K562 (cell line): ENCODE results near the gene SDCBP2.

Experiments
- CREM ChIP-seq: IDR thresholded peaks from 2 replicates; pipeline ENCODE4 v1.6.1; 2014; ENCODE audit warnings: antibody characterized with exemption, low read depth
- NFRKB ChIP-seq: fragments of 450-650 bp; IDR thresholded peaks from 2 replicates; pipeline ENCODE4 v1.6.1; 2016; ENCODE audit warnings: low read depth
- SIN3A ChIP-seq, 2 experiments: fragments of 150-350 bp in 1 of 2; IDR thresholded peaks; 2 replicates each; pipeline ENCODE4 v1.6.1; 2011 to 2016; ENCODE audit warnings: borderline replicate concordance in 2 of 2, low read depth in 2 of 2, low read length in 2 of 2, mild to moderate bottlenecking in 2 of 2, moderate library complexity in 2 of 2; ENCODE audit not compliant: control insufficient read depth in 1 of 2
- SRSF7 ChIP-seq: fragments of 200-400 bp; formaldehyde crosslinking; optimal IDR thresholded peaks from 2 replicates; pipeline ENCODE3; 2017; ENCODE audit warnings: mild to moderate bottlenecking, low read depth, low read length
- TFAM ChIP-seq: fragments of 250-450 bp; sonication (Bioruptor Pico); conservative IDR thresholded peaks from 2 replicates; pipeline ENCODE4 v1.5.0; 2021; ENCODE audit warnings: mild to moderate bottlenecking, moderate library complexity
- TF ChIP-seq, protein P1 (sequence below), 2 experiments: fragments of 450-650 bp; formaldehyde crosslinking in 1 of 2; IDR thresholded peaks; 2 replicates each; pipeline versions ENCODE4 v1.4.0 to v1.6.1; 2014 to 2020; ENCODE audit warnings: mild to moderate bottlenecking in 2 of 2, borderline replicate concordance in 1 of 2, low read depth in 1 of 2
- TF ChIP-seq, protein P2 (sequence below), 2 experiments: fragments of 200-800 bp in 1 of 2; sonication (Bioruptor generic) in 1 of 2; sonication (generic) in 1 of 2; formaldehyde crosslinking in 1 of 2; IDR thresholded peaks in 1 of 2; conservative IDR thresholded peaks in 1 of 2; 2 replicates each; pipeline versions ENCODE4 v1.5.0 to v1.6.1; 2016 to 2020; ENCODE audit warnings: missing compliant biosample characterization in 1 of 2, missing genetic modification characterization in 1 of 2, missing genetic modification reagents in 1 of 2
- TF ChIP-seq, protein P3 (sequence below): fragments of 250-450 bp; sonication (Bioruptor Pico); IDR thresholded peaks from 2 replicates; pipeline ENCODE4 v1.5.0; 2020; ENCODE audit warnings: mild to moderate bottlenecking
- TF ChIP-seq, protein P4 (sequence below): sonication (generic); formaldehyde crosslinking; IDR thresholded peaks from 2 replicates; pipeline ENCODE4 v1.9.0; 2022; ENCODE audit warnings: mild to moderate bottlenecking, missing genetic modification reagents

DNA sequence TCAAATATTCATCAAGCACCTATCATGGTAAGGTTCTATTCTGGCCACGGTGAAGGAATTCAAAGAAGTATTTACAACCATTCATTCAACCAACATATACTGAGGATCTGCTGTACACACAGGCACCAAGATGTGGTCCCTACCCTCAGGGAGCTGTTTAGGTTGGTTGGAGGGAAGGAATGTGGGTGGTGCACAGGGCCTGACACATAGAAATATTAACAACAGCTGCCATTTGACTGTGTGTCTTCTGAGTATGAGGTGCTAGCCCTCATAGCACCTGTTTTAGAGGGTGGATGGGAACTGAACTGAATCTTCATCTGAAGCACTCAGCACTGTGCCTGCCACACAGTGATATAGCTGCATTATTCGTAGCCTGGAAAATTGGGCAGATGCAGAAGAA is 55.6 kb downstream of the SDCBP2 start:
- TF ChIP-seq SIN3A (IDR thresholded peaks at IDR 0.05; ENCODE audit: borderline replicate concordance in 2 of 2, control insufficient read depth in 1 of 2, low read depth in 2 of 2, low read length in 2 of 2) (no peak), TFAM (CRISPR knock-in tag) (no peak), NFRKB (no peak), CREM (no peak), SRSF7 (no peak)
- TF ChIP-seq, protein P1, sequence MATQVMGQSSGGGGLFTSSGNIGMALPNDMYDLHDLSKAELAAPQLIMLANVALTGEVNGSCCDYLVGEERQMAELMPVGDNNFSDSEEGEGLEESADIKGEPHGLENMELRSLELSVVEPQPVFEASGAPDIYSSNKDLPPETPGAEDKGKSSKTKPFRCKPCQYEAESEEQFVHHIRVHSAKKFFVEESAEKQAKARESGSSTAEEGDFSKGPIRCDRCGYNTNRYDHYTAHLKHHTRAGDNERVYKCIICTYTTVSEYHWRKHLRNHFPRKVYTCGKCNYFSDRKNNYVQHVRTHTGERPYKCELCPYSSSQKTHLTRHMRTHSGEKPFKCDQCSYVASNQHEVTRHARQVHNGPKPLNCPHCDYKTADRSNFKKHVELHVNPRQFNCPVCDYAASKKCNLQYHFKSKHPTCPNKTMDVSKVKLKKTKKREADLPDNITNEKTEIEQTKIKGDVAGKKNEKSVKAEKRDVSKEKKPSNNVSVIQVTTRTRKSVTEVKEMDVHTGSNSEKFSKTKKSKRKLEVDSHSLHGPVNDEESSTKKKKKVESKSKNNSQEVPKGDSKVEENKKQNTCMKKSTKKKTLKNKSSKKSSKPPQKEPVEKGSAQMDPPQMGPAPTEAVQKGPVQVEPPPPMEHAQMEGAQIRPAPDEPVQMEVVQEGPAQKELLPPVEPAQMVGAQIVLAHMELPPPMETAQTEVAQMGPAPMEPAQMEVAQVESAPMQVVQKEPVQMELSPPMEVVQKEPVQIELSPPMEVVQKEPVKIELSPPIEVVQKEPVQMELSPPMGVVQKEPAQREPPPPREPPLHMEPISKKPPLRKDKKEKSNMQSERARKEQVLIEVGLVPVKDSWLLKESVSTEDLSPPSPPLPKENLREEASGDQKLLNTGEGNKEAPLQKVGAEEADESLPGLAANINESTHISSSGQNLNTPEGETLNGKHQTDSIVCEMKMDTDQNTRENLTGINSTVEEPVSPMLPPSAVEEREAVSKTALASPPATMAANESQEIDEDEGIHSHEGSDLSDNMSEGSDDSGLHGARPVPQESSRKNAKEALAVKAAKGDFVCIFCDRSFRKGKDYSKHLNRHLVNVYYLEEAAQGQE (IDR thresholded peaks at IDR 0.05; ENCODE audit: borderline replicate concordance), result no peak
- TF ChIP-seq, protein P1 (CRISPR knock-in tag; IDR thresholded peaks at IDR 0.05; ENCODE audit: low read depth), result no peak
- TF ChIP-seq, protein P2, sequence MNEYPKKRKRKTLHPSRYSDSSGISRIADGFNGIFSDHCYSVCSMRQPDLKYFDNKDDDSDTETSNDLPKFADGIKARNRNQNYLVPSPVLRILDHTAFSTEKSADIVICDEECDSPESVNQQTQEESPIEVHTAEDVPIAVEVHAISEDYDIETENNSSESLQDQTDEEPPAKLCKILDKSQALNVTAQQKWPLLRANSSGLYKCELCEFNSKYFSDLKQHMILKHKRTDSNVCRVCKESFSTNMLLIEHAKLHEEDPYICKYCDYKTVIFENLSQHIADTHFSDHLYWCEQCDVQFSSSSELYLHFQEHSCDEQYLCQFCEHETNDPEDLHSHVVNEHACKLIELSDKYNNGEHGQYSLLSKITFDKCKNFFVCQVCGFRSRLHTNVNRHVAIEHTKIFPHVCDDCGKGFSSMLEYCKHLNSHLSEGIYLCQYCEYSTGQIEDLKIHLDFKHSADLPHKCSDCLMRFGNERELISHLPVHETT (CRISPR knock-in tag; conservative IDR thresholded peaks at IDR 0.05 in 1 of 2, IDR thresholded peaks at IDR 0.05 in 1 of 2), result no peak
- TF ChIP-seq, protein P3, sequence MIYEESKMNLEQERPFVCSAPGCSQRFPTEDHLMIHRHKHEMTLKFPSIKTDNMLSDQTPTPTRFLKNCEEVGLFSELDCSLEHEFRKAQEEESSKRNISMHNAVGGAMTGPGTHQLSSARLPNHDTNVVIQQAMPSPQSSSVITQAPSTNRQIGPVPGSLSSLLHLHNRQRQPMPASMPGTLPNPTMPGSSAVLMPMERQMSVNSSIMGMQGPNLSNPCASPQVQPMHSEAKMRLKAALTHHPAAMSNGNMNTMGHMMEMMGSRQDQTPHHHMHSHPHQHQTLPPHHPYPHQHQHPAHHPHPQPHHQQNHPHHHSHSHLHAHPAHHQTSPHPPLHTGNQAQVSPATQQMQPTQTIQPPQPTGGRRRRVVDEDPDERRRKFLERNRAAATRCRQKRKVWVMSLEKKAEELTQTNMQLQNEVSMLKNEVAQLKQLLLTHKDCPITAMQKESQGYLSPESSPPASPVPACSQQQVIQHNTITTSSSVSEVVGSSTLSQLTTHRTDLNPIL, result no peak
- TF ChIP-seq, protein P4, sequence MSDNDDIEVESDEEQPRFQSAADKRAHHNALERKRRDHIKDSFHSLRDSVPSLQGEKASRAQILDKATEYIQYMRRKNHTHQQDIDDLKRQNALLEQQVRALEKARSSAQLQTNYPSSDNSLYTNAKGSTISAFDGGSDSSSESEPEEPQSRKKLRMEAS, result no peak
